Measurements from ENCODE around the gene PSPC1.
"Not testable (repeated sequence)": the region's sequence is repeated elsewhere in the genome, so short reads cannot be mapped to it uniquely, and the experiment has no call there.

- not testable (repeated sequence) for TF ChIP-seq CTCF (IDR thresholded peaks at IDR 0.05; ENCODE audit: poor library complexity); EZH2 (IDR thresholded peaks at IDR 0.05; ENCODE audit: borderline replicate concordance)
Observed at GRCh38 chr13:19780753-19781418, 1.9 kb downstream of the PSPC1 start.

Data from hepatocyte (in vitro differentiated cells).